ENCODE results near the gene CACNB2.

The CACNB2 gene

GRCh38 chr10:18140149-18140956, at the start of gene CACNB2:
TSS of gene CACNB2 (plus strand) at chr10:18140424.
- in situ Hi-C loops (cut with HindIII; ENCODE audit: low sequenced_read_pairs) = no loop called here

DNA sequence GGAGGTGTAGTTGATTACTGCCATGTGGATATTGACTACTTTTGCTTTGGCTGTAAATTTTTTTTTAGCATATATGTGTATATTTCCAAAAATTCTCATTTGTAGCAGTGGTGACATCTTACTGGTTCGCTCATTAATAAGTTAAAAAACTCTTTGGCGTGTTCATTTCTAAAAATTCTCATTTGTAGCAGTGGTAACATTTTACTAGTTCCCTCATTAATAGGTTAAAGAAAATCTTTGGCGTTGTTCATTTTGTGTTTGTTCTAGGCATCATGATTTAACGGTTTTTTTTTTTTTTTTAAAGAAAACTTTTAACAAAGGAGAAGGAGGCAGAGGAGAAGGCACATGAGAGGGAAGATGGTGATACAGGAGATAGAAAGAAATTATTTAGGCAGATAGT, 45.9 kb upstream of the CACNB2 start:
- in situ Hi-C loops (cut with HindIII; ENCODE audit: low sequenced_read_pairs) = no loop called here

DNA sequence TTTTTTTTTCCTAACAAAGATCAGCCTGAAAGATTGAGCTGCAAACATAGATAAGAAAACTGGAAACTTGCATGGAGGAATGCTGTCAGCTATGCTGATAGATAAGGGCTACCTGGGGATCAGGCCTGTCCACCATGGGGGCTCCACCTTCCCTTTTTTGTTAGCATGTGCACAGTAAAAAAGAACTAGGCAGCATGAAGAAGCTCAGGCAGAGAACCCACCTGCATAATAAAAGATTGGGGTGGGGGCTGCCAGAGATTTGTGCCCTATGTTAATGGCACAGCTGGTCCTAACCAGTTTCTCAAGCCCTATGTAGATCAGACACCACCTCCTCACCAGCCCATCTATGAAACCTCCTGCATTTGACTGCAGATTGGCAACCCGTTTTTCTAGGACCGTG, 45.4 kb upstream of the CACNB2 start:
- in situ Hi-C loops (cut with HindIII; ENCODE audit: low sequenced_read_pairs) = no loop called here

- in situ Hi-C loops (cut with HindIII; ENCODE audit: low sequenced_read_pairs) = no loop called here
Measured at GRCh38 chr10:18097524-18097923, 42.7 kb upstream of the CACNB2 start.

DNA sequence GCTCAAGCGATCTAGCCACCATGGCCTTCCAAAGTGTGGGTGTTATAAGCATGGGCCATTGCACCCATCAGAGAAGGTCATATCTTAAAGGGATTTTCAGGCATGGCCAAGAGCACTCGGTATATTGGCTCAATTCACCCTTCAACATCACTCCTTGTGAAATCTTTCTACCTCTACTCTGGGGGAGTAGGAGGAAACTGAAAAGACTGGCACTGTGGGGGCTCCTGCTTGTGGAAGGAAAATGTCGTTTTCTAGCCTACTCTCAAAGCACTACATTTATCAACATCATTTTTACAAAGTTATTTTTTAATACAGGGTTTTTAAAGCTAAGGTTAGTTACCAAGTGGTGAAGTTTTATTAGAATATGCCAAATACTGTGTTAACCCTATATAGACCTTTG, 42.0 kb upstream of the CACNB2 start:
- in situ Hi-C loops (cut with HindIII; ENCODE audit: low sequenced_read_pairs) = no loop called here

DNA sequence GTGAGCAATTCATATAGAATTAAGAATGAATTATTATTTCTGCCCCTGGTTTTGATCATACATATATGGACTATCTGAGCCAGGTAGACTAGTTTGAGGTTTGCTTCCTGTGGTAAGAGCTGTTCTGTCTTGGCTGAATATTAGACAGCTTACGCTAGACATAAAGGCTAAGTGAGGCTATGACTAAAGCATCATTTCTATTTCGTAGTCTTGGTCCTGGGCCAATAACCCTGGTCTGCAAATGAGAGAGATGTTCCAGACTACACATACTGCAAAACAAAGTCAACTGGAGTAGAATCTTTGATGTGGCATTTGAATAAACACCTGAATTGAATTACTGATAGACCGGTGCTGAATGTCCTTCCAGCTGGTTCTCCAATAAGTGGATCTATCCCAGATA, 40.8 kb upstream of the CACNB2 start:
- in situ Hi-C loops (cut with HindIII; ENCODE audit: low sequenced_read_pairs) = no loop called here

DNA sequence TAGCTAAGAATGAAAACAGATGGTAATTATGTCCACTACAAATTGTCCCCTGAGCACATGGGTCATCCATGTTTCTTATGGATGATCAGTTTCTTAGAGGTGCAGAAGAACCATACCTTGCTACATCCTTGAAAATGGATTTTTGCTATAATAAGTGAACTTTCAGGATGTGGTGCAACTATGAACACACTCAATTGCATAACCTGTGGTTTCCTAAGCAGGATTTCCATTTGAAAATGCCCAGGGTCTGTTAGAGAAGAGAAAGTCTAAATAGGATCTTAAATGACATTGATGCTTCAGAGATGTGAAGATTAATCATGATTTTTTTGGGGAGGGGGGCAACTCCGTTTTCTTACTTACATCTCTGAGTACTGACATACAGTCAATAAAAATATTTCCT, 39.6 kb upstream of the CACNB2 start:
- in situ Hi-C loops (cut with HindIII; ENCODE audit: low sequenced_read_pairs) = no loop called here

- in situ Hi-C loops (cut with HindIII; ENCODE audit: low sequenced_read_pairs) = no loop called here
Measured at GRCh38 chr10:18102404-18102803, 37.8 kb upstream of the CACNB2 start.

DNA sequence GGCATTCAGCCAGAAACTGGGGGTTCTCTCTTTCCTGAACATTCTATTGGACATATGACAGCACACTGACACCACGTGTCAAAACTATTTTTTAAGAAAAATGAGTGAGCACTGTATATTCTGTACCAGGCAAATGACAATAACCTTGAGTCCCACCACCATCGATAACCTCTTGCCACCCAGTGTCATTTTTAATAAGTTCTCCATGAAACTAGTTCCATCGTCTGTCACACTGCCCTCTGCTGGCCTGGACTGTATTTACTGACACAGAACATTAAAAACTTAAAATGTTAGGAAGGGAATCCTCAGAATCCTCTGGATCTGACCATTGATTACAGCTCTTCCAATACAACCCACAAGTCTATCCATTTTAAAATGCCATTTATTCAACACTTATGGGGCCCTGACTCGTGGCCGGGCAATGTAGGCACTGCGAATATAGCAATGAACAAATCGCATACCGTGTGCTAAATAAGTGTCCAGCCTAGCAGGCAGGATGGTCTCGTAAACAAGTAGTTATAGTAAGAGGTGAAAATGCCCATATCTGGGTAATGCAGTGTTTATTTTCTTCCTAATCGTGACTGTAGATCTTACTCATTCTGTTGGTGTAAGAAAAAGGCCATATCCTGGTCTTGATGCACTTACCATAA, 35.9 kb upstream of the CACNB2 start:
- in situ Hi-C loops (cut with HindIII; ENCODE audit: low sequenced_read_pairs) = no loop called here

- in situ Hi-C loops (cut with HindIII; ENCODE audit: low sequenced_read_pairs) = no loop called here
Measured at GRCh38 chr10:18109341-18109870, 30.8 kb upstream of the CACNB2 start.

- in situ Hi-C loops (cut with HindIII; ENCODE audit: low sequenced_read_pairs) = no loop called here
Measured at GRCh38 chr10:18113881-18114280, 26.3 kb upstream of the CACNB2 start.

DNA sequence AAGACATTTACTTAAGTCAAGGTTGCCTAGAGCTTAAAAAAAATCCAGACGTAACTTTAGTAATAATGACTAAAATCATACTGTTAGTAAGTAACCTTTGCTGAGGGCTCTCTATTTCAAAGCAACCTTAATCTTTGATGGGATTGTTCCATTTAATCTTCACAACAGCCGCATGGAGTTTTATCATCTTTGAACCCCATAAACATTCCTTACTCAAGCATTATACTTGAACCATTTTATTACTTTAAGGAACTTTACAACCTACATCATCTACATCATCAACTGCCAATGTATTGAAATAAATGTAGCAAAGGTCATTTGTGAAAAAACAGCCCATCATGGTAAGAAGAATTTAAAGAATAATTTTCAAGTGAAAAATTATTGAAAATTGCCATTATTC, 22.9 kb upstream of the CACNB2 start:
- in situ Hi-C loops (cut with HindIII; ENCODE audit: low sequenced_read_pairs) = no loop called here

DNA sequence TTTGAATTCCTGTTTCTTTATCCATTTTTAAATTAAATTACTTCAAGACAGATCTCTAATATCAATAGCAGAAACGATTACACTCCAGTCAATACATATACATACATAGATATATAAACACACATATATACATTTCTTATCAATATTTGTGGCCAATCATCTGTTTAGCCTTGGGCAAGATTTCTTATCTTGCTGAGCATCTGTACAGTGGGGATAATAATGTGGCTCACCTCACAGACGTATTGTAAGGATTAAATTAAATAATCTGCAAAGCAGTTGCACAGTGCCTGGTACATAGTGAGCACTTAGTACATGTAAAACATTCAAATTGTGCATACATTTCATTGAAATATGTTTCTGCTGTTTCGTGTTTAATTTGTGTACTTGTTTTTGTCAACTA, 17.5 kb upstream of the CACNB2 start:
- in situ Hi-C loops (cut with HindIII; ENCODE audit: low sequenced_read_pairs) = no loop called here

GRCh38 chr10:18133046-18133445, 7.2 kb upstream of the CACNB2 start:
- in situ Hi-C loops (cut with HindIII; ENCODE audit: low sequenced_read_pairs) = no loop called here

GRCh38 chr10:18134509-18134908, 5.7 kb upstream of the CACNB2 start:
- in situ Hi-C loops (cut with HindIII; ENCODE audit: low sequenced_read_pairs) = no loop called here

- in situ Hi-C loops (cut with HindIII; ENCODE audit: low sequenced_read_pairs) = no loop called here
Measured at GRCh38 chr10:18134921-18135320, 5.3 kb upstream of the CACNB2 start.

DNA sequence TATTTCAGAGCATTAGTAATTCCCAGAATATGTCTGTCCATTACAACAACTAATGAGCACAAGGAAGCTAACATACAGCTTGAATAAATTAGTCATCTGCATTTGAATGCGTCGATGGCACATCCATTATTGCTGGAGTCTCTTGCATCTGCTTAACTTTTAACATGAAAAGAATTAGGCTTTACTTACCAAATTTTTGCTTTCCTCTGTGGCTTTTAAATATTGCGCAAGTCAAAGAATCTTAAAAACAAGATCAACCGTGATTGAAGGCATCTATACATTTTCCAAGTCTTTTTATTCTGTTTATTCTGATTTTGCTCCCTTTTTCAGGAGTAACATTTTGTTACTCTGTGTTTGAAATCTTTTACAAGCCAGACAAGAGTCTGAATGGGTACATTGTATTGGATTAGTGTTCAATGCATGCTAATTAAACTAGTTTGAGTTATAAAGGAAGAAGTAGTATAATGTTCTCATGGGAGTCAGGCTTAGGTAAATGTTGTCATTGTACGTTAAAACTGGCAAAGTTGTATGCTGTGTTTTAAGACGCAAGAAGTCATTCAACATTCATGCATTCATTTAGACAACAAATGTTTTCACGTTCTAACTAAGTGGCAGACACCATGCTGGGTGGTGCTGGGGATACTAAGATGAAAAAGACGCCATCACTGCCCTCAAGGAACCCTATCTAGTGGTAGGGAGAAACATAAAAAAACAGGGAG, 4.0 kb upstream of the CACNB2 start:
- in situ Hi-C loops (cut with HindIII; ENCODE audit: low sequenced_read_pairs) = no loop called here

DNA sequence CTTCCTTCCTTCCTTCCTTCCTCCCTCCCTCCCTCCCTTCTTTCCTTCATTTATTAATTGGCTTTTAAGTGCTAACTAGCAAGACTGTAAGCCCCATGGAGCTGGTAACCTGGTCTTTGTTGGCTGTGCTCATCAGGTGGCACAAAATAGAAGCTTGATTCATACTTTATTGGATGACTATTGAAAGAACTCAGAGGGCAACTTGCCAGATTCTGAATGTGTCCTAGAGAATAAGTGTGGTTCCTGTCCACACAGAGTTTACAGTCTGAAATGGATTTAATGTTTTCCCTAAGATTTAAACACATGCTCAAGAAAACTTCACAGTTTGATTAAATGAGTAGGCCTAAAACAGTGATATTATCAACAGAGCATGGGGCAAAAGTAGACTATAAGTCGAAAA, 3.1 kb upstream of the CACNB2 start:
- in situ Hi-C loops (cut with HindIII; ENCODE audit: low sequenced_read_pairs) = no loop called here

- in situ Hi-C loops (cut with HindIII; ENCODE audit: low sequenced_read_pairs) = no loop called here
Measured at GRCh38 chr10:18140957-18141845, 977 bp downstream of the CACNB2 start.

DNA sequence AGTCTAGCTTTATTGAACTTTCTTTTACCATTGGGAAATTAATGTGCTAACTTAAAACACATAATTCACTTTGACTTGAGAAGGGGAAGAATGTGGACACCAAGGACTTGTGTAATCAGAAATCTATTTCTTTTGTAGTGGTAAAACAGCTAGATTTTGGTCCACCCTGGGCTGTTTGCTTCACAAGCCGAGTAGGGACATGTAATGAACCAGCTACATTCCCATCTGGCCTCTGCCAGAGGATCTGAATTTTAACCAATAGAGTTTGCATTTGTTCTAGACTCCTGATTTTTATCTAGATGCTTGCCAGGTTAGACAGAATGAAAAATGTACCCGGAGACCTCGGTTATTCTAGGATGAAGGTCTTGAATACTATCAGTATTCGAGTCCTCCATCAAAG, 1.9 kb downstream of the CACNB2 start:
- in situ Hi-C loops (cut with HindIII; ENCODE audit: low sequenced_read_pairs) = no loop called here

DNA sequence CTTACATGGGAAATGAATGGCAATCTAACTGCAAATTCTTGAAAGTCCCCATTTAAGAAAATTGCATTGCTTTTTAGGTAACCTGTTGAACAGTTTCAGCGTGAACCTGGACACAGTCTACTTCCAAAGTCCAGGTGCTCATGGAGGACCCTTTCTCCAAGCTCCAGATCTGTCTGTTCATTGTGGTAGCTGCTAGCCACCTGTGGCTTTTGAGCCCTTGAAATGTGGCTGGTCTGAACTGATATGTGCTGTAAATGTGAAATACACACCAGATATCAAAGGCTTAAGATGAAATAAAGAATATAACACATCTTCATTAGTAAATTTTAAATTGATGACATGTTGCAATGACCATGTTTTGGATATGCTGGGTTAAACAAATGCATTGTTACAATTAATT, 4.2 kb downstream of the CACNB2 start:
- in situ Hi-C loops (cut with HindIII; ENCODE audit: low sequenced_read_pairs) = no loop called here

All from endothelial cell of hepatic sinusoid (primary cell).